CD14-positive monocyte (primary cell): ENCODE measurements around the gene MYOZ2. TPM values are rescaled to one million over a fixed set of nuclear protein-coding genes. Genes with fewer than 3 reads are reported as not detected.

Experiments used
- DNase-seq, 3 donors: peaks; one replicate each; pipeline ENCODE4 v3.0.0-alpha.2; 2011 to 2022
- H2AFZ ChIP-seq: 2 replicates; pipeline ENCODE4 v1.6.0; 2012; ENCODE audit warnings: mild to moderate bottlenecking, low read depth, low read length, inconsistent platforms; ENCODE audit not compliant: insufficient read depth, poor library complexity, severe bottlenecking
- H3K27ac ChIP-seq, 2 donors: 1 replicate in 1 of 2; 2 replicates in 1 of 2; pipeline ENCODE4 v1.5.1; 2012 to 2013; ENCODE audit warnings: low read length in 2 of 2, control low read depth in 1 of 2, inconsistent platforms in 1 of 2, low read depth in 1 of 2, mild to moderate bottlenecking in 1 of 2
- H3K27me3 ChIP-seq, 2 donors: one replicate each; pipeline versions ENCODE4 v1.6.0 to v1.6.1; 2011 to 2013; ENCODE audit warnings: low read length in 2 of 2; ENCODE audit not compliant: control insufficient read depth in 2 of 2, insufficient read depth in 2 of 2
- H3K36me3 ChIP-seq, 2 donors: replicated peaks in 1 of 2; 1 replicate in 1 of 2; 2 replicates in 1 of 2; pipeline versions ENCODE4 v1.5.1 to v1.6.1; 2012 to 2013; ENCODE audit warnings: low read length in 2 of 2, control low read depth in 1 of 2, inconsistent platforms in 1 of 2, mild to moderate bottlenecking in 1 of 2; ENCODE audit not compliant: insufficient read depth in 2 of 2, control insufficient read depth in 1 of 2
- H3K4me1 ChIP-seq, 2 donors: 1 replicate in 1 of 2; 2 replicates in 1 of 2; pipeline versions ENCODE4 v1.5.1 to v1.6.1; 2012 to 2013; ENCODE audit warnings: low read length in 2 of 2, control low read depth in 1 of 2, inconsistent platforms in 1 of 2, mild to moderate bottlenecking in 1 of 2, moderate library complexity in 1 of 2; ENCODE audit not compliant: insufficient read depth in 2 of 2, control insufficient read depth in 1 of 2
- H3K4me2 ChIP-seq: replicated peaks from 2 replicates; pipeline ENCODE3; 2012; ENCODE audit warnings: low read length, moderate library complexity, mild to moderate bottlenecking; ENCODE audit not compliant: poor library complexity, severe bottlenecking; ENCODE audit errors: extremely low read depth
- H3K4me3 ChIP-seq, 3 experiments: fragments of 200-600 bp in 1 of 3; sonication (generic) in 1 of 3; replicated peaks in 1 of 3; 1 replicate in 2 of 3; 2 replicates in 1 of 3; pipeline ENCODE4 v1.5.1; 2011 to 2013; ENCODE audit warnings: low read length in 3 of 3, mild to moderate bottlenecking in 3 of 3, control low read depth in 2 of 3, low read depth in 2 of 3, inconsistent platforms in 1 of 3, moderate library complexity in 1 of 3
- H3K79me2 ChIP-seq: 2 replicates; pipeline ENCODE4 v1.6.0; 2012; ENCODE audit warnings: mild to moderate bottlenecking, control low read depth, inconsistent platforms, low read length, moderate library complexity; ENCODE audit not compliant: insufficient read depth
- H3K9ac ChIP-seq: 2 replicates; pipeline ENCODE4 v1.6.0; 2017; ENCODE audit warnings: low read length, mild to moderate bottlenecking; ENCODE audit not compliant: insufficient read depth, poor library complexity, severe bottlenecking
- H3K9me3 ChIP-seq, 2 donors: replicated peaks in 1 of 2; 1 replicate in 1 of 2; 2 replicates in 1 of 2; pipeline versions ENCODE4 v1.5.1 to v1.6.1; 2012 to 2013; ENCODE audit warnings: low read length in 2 of 2, control low read depth in 1 of 2; ENCODE audit not compliant: control insufficient read depth in 1 of 2, insufficient read depth in 1 of 2
- H4K20me1 ChIP-seq: 2 replicates; pipeline ENCODE4 v1.6.0; 2012; ENCODE audit warnings: mild to moderate bottlenecking, low read length, control low read depth, moderate library complexity; ENCODE audit not compliant: insufficient read depth
- H3K27ac Mint-ChIP-seq, 7 donors: one replicate each; pipeline ENCODE4 v1.8.0; 2020; ENCODE audit warnings: mild to moderate bottlenecking in 7 of 7, mixed read lengths in 7 of 7, moderate library complexity in 6 of 7, inconsistent platforms in 2 of 7
- H3K27me3 Mint-ChIP-seq, 3 donors: one replicate each; pipeline ENCODE4 v1.8.0; 2021 to 2022; ENCODE audit warnings: low read depth in 3 of 3, mild to moderate bottlenecking in 3 of 3, mixed read lengths in 3 of 3, moderate library complexity in 3 of 3, inconsistent platforms in 1 of 3
- H3K36me3 Mint-ChIP-seq, 2 donors: one replicate each; pipeline ENCODE4 v1.8.0; 2020; ENCODE audit warnings: mixed read lengths in 2 of 2, inconsistent platforms in 1 of 2, mild to moderate bottlenecking in 1 of 2
- H3K4me1 Mint-ChIP-seq: one replicate; pipeline ENCODE4 v1.8.0; 2020; ENCODE audit warnings: mild to moderate bottlenecking, mixed read lengths
- H3K4me3 Mint-ChIP-seq, 2 donors: one replicate each; pipeline ENCODE4 v1.8.0; 2020; ENCODE audit warnings: mild to moderate bottlenecking in 2 of 2, mixed read lengths in 2 of 2, moderate library complexity in 1 of 2
- H3K9me3 Mint-ChIP-seq, 7 donors: one replicate each; pipeline ENCODE4 v1.8.0; 2020 to 2022; ENCODE audit warnings: mixed read lengths in 7 of 7, mild to moderate bottlenecking in 6 of 7, moderate library complexity in 6 of 7, inconsistent platforms in 2 of 7
- WGBS: methylation state at CpG from one replicate; pipeline ENCODE4 v1.1.5; 2013; ENCODE audit warnings: missing lambda C conversion rate; ENCODE audit not compliant: insufficient coverage; 5-methylcytosine and 5-hydroxymethylcytosine counted together
- intact Hi-C, 2 donors: fragments of 100-400 bp; cut with micrococcal nuclease; formaldehyde crosslinking; loops; one replicate each; pipeline versions ENCODE4 v1.15.0 to v1.15.1; 2023
- polyA plus RNA-seq, 3 donors: library from polyadenylated mRNA; depleted of rRNA in 1 of 3; unstranded in 2 of 3; stranded (reverse) in 1 of 3; fragments of 300-500 nt in 2 of 3; fragments of >200 nt in 1 of 3; fragmentation: Illumina TruSeq in 2 of 3; gene quantifications; 1 replicate in 2 of 3; 2 replicates in 1 of 3; pipeline ENCODE4 v1.2.3, GENCODE V29; 2012 to 2021
- TF ChIP-seq, protein P1 (sequence below): fragments of 200-600 bp; IDR thresholded peaks from one replicate; pipeline ENCODE4 v1.8.0; 2022; ENCODE audit warnings: antibody characterized with exemption, mild to moderate bottlenecking

Gene MYOZ2
- polyA plus RNA-seq, 3 donors, result not detected

DNA sequence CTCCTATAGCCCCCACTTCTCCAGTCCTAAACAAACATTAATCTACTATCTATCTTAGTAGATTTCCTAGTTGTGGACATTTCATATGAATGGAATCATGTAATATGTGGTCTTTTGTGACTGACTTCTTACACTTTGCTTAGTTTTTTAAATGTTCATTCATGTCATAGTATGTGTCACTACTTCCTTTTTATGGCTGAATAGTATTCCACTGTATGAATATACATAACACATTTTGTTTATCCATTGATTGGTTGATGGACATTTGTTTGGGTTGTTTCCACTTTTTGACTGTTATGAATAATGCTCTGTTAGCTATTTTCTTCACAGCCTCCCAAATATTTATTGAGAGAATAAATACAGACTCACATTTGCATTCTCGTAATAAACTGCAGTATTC lies 96.7 kb downstream of the MYOZ2 start:
- TF ChIP-seq, protein P1, sequence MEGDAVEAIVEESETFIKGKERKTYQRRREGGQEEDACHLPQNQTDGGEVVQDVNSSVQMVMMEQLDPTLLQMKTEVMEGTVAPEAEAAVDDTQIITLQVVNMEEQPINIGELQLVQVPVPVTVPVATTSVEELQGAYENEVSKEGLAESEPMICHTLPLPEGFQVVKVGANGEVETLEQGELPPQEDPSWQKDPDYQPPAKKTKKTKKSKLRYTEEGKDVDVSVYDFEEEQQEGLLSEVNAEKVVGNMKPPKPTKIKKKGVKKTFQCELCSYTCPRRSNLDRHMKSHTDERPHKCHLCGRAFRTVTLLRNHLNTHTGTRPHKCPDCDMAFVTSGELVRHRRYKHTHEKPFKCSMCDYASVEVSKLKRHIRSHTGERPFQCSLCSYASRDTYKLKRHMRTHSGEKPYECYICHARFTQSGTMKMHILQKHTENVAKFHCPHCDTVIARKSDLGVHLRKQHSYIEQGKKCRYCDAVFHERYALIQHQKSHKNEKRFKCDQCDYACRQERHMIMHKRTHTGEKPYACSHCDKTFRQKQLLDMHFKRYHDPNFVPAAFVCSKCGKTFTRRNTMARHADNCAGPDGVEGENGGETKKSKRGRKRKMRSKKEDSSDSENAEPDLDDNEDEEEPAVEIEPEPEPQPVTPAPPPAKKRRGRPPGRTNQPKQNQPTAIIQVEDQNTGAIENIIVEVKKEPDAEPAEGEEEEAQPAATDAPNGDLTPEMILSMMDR, result no peak
- no peaks in the 10 kb centered on the region for H3K27me3 ChIP-seq
- H4K20me1 ChIP-seq, result no peaks in the 10 kb centered on the region
- no peaks in the 10 kb centered on the region for H3K36me3 ChIP-seq
- H3K79me2 ChIP-seq, result no peaks in the 10 kb centered on the region
- DNase-seq, result no peak
- intact Hi-C loops, result no loop called here
- peaks cover 0 to 1% of the 10 kb centered on the region in 2 donors for H3K36me3 Mint-ChIP-seq
- H3K9me3 ChIP-seq, result no peaks in the 10 kb centered on the region
- H3K9me3 Mint-ChIP-seq, result no peaks in the 10 kb centered on the region
- H3K27ac ChIP-seq, result no peak overlapping the region
- no CpG with 5 or more reads among the region's 1 CpG for WGBS
- peaks cover 0 to 3% of the 10 kb centered on the region in 2 donors for H3K4me1 ChIP-seq
- H3K4me2 ChIP-seq, result no peak overlapping the region
- H3K9ac ChIP-seq, result no peak overlapping the region
- no peak overlapping the region for H3K4me3 Mint-ChIP-seq
- H3K27me3 Mint-ChIP-seq, result peaks cover 0 to 1% (median 0%) of the 10 kb centered on the region in 3 donors
- H3K4me1 Mint-ChIP-seq, result peaks cover 10% of the 10 kb centered on the region
- H3K27ac Mint-ChIP-seq, result no peak overlapping the region
- H3K4me3 ChIP-seq, result no peak overlapping the region
- H2AFZ ChIP-seq, result no peak overlapping the region

DNA sequence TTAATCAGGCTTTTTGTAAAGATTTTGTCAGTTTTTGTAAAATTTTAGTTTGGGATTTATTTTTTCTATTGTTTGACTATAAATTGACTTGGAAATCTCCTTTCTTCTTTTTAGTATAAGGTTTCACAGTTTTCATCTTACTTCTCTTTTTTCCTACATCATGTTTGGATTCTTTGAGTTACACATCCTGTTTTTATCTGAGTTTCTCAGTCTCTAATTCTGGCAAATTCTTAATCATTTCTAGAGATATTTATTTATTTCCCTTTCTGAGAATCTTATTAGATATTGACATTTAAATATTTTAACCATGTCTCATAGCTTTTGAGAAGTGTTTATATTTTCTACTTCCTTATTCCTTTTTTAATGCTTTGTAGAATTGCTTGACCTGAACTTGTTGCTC lies 97.6 kb downstream of the MYOZ2 start:
- no peaks in the 10 kb centered on the region for H3K27me3 ChIP-seq
- TF ChIP-seq, protein P1, result no peak
- peaks cover 0 to 1% of the 10 kb centered on the region in 2 donors for H3K36me3 Mint-ChIP-seq
- H3K4me2 ChIP-seq, result no peak overlapping the region
- no peak overlapping the region for H3K27ac ChIP-seq
- H3K27me3 Mint-ChIP-seq, result peaks cover 0 to 1% (median 0%) of the 10 kb centered on the region in 3 donors
- H4K20me1 ChIP-seq, result no peaks in the 10 kb centered on the region
- H2AFZ ChIP-seq, result no peak overlapping the region
- peaks cover 0 to 3% of the 10 kb centered on the region in 2 donors for H3K4me1 ChIP-seq
- H3K79me2 ChIP-seq, result no peaks in the 10 kb centered on the region
- no peak overlapping the region for H3K4me3 ChIP-seq
- H3K27ac Mint-ChIP-seq, result no peak overlapping the region
- no peak overlapping the region for H3K9ac ChIP-seq
- DNase-seq, result peak in 1 of 3 donors; percentile 18
- no peak overlapping the region for H3K4me3 Mint-ChIP-seq
- no peaks in the 10 kb centered on the region for H3K36me3 ChIP-seq
- no peaks in the 10 kb centered on the region for H3K9me3 Mint-ChIP-seq
- no peaks in the 10 kb centered on the region for H3K9me3 ChIP-seq
- intact Hi-C loops, result no loop called here
- peaks cover 10% of the 10 kb centered on the region for H3K4me1 Mint-ChIP-seq
